GM21515 (cell line): Measurements from ENCODE around the gene FIG4.

Experiments
- ATAC-seq: cut with Tn5 transposase; IDR thresholded peaks from one replicate; pipeline ENCODE4 v1.9.1; 2021; ENCODE audit not compliant: unreplicated experiment

Gene FIG4

DNA sequence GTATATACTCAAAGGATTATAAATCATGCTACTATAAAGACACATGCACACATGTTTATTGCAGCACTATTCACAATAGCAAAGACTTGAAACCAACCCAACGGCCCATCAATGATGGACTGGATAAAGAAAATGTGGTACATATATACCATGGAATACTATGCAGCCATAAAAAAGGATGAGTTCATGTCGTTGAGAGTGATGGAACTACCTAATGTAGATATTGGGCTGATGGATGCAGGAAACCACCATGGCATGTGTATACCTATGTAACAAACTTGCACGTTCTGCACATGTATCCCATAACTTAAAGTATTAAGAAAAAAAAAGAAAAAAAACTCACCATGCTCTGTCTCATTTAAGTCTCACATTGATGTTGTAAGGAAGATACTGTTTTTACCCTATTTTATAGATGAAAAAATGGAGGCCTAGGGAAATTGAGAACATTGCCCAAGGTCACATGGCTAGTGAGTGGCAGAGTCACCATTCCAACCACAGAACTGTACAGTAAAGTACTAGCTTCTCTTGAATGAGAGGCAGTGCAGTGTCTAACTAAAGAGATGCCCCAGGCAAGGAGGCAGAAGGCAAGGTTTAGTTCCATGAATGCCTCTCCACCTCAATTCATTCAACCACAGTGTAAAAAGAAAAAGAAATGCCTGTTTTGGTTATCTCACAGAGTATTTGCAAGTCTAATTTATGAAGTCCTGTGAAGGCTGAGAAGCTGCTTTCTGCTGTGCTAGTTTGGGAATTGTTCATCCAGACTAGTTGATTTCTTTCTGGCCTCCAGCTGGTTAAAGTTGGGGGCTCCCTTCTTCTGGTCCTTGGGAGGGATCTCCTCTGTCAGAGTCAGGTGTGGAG lies 68.2 kb downstream of the FIG4 start:
- ATAC-seq: no peak

DNA sequence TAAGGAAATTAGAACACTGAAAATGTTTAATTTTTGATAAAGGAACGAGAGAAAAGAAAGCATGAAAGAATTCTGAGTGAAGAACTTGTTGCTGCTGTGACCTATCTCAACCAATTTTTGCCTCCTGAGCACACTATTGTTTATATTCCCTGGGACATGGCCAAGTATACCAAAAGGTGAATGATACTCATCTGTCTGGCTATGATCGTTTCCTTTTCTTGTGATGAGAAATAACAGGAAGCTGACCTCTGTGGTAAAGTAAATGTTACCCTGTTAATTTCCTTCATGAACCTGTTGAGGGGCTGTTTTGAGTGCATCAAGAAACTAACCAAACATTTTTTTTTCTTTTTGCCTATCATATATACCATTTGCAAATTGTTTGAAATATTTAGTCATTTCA lies 69.1 kb downstream of the FIG4 start:
- no peak for ATAC-seq

DNA sequence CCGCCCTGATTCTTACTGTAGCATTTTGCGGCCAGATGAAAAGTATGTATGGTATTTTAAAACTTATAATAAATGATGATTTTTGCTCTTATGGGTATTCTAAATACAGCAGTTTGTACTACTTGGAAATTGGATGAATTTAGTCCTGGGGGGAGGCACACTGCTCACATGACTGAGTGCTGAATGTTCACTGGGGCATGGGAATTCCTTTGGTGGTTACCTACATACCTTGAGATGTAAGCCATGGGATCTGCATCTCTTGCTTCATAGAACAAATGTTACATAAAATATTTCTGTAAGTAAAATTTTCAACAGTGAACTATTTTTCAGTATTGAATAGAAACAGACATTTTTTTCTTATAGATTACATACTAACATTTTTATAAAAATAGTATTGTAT lies 71.1 kb downstream of the FIG4 start:
- ATAC-seq: no peak

DNA sequence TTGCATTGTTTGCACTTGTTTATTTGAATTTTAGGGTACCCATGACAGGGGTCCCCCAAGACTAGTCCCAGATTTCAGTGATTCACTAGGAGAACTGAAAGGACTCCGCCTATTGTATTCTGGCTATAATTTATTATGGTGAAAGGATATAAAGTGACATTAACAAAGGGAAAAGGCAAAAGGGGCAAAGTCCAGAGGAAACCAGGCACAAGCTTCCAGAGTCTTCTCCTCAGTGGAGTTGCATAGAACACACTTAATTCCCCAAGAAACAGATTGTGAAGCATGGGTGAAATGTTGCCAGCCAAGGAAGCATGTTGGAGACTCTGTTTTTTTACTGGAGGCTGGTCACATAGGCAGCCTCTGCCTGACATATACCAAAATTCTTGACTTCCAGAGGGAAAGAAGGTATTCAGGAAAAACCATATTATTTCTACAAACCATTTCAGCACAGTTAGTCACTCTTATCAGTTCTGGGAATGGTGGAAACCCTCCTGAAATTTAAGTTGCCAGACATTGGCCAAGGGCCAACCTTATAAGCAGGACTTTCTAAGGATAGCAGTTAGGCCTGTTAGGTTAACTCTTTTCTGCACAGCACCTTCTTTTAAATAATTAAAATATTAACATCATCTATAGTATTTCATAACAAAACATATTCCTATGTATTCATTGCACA lies 71.8 kb downstream of the FIG4 start:
- ATAC-seq: no peak

DNA sequence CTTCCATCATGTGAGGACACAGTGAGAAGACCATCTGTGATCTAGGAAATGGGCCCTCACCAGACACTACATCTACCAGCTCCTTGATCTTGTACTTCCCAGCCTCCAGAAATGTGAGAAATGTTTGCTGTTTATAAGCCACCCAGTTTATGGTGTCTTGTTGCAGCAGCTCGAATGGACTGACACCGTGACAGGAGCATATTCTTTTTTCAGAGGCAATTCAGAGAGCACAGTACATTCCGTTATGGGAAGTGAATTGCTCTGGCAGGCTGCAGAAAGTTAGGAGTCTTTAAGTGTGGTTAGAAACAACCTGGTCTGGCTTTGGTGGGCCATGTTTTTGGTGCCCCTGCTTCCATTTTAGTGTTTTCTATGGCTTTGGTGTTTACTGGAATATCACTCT lies 75.1 kb downstream of the FIG4 start:
- no peak for ATAC-seq

DNA sequence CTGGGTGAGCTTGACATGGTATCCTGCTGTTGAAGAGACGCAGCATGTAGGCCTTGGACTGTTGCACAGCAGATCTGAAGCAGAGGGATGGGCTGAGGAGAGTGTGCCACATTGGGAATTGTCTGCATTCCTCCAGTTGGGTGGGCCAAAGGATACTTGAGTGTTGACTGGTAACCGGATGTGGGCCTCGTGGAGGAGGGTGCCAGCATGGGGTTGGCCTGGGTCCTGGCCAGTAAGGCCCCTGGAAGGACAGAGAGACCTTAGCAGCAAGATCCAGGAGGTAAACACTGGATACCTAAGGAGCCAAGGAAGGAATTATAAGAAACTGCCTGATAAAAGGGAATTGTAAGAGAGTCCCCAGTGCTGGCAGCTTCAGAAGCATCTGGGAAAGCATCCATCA lies 76.9 kb downstream of the FIG4 start:
- no peak for ATAC-seq

DNA sequence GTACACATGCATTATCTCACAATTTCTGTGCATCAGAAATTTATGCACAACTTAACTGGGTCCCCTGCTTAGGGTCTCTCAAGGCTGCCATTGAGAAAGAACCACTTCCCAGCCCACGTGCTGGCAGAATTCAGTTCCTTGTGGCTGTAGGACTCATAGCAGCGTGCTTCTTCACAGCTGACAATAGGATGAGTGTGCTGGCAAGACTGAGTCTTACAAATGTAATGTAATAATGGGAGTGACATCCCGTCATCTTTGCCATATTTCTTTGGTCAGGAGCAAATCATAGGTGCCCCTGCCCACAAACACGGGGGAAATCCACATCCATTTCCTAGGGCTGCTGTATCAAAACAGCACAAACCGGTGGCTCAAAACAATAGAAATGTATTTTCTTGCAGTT lies 77.4 kb downstream of the FIG4 start:
- ATAC-seq: no peak

DNA sequence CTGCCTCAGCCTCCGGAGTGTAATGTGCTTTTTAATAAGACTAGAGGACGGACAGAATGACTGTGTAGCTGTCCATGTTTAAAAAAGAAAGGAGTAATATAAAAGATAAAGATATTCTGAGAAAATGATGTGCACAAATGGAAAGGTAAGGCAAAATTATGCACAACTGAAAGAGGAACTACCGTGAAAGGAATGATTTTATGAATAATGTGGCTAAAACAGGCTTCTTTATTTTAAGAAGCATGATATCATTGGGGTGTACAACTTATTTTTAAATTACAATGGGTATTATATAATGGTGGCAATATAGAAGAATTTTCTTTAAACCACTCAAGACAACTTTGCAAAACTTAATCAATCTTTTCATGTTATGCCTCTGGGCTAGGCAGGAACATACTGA lies 78.1 kb downstream of the FIG4 start:
- no peak for ATAC-seq

DNA sequence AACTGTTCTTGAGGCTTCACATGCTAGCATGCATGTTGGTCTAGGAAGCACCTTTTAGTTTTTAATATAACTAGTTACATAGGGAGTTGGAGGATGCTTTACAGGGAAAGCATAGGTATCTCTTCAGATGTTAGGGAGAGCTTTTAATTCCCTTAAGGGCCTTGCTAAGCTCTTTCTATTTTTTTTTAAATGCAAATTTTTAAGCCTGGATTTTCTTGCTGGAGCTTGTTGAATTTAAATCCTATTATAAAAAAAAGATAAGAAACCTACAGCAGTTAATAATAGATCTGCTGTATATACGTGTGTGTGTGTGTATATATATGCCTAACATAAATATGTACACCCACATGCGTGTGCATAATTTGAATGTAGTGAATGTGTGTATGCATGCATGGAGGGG lies 79.0 kb downstream of the FIG4 start:
- ATAC-seq: no peak

DNA sequence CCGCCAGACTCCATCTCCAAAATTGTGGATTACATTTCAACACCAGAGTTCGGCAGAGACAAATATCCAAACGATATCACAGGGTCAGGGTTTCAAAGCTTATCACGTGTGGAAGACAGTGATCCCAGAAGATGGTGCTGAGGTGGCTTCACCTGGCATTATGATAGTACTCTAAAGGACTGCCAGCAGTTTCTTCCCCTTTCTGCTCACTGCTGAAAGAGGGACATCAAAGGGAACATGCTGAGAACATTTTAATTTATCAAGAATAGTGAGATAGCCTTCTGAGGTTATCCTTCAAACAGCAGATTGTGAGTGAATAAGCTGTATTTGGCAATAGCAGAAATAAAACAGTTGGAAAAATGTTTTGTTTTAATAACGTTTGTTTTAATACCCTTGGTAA lies 79.7 kb downstream of the FIG4 start:
- ATAC-seq: no peak

DNA sequence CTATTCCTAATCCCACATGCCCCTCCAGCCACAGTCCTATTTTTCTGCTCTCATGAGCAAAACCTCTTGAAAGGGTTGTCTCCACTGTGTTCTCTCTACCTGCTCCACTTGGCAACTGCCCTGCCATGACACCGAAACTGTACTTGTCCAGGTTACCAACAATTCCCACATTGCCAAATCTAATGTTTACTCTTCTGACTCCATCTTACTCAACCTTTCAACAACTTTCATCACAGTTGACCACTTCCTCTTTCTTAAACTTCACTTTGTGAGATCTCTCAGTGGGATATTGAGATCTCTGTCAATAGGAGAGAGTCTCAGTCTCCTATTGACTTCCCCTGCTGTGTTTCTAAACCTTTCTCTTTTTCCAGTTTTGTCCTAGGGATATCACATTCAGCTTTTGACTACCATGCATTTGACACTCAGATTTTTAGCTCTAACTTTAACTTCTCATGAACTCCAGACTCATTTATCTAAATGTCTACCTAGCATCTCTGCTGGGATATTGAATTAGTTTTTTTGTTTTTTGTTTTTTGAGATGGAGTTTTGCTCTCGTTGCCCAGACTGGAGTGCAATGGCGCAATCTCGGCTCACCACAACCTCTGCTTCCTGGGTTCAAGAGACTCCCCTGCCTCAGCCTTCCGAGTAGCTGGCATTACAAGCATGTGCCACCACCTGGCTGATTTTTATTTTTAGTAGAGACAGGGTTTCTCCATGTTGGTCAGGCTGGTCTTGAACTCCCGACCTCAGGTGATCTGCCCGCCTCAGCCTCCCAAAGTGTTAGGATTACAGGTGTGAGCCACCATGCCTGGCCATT lies 81.1 kb downstream of the FIG4 start:
- peak; percentile 50 for ATAC-seq

DNA sequence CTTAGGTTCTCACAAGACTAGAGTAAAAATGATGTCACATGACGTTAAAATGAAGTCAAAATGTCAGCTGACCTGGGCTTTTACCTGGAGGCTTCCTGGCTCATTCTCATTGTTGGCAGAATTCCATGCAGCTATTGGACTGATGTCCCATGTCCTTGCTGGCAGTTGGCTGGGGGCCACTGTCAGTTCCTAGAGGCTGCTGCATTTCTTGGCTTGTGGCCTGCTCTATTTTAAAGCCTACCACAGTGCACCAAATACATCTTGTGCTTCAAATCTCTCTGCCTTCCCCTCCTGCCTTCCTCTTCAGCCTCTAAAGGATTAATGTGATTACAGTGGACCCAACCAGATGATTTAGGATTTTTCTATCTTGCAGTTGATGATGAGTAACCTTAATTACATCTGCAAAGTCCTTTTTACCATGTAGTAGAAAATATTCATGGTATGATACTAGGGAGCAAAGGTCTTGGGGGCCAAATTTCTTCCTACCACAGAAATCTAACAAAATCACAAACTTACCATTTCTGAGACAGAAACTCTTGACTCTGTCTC lies 81.9 kb downstream of the FIG4 start:
- ATAC-seq: no peak

DNA sequence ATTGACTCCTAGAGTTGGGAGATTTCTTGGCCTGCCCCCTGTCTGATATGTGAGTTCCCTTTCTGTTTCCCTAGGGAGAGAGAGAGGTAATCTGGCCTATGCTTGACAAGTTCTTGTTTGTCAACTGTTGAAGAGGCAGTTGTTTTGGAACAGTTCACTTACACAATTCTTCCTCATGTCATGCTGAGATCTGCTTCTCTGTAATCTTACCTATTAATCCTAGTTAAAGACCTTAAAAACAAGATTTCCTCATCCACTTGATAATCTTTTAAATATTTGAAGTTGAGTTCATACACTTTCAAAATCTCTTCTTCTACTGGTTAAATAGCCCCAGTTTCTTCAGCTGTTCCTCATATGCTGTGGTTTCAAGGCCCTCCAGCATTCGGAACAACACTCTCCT lies 89.9 kb downstream of the FIG4 start:
- ATAC-seq: no peak

DNA sequence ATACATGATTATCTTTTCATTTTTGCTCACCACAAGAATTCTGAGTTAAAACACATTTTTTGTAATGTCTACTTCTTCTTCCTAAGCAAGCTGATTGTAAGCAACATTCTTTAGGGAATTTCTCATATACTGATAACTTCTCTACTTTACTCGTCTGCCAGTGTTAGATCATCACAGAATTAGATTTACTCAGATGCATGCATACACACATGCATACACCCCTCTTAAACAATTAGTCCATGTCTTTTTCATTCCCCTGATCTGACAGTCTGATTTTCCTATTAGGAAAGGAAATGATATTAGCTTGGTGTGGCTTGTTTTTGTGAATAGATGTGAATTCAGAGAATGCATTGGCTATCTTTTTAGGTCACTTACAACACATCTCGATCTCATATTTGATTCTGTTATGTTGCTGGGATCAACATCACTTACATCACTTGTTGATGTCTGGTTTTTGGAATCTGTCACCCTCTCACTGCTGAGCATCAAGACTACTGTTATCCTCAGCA lies 91.4 kb downstream of the FIG4 start:
- ATAC-seq: no peak

DNA sequence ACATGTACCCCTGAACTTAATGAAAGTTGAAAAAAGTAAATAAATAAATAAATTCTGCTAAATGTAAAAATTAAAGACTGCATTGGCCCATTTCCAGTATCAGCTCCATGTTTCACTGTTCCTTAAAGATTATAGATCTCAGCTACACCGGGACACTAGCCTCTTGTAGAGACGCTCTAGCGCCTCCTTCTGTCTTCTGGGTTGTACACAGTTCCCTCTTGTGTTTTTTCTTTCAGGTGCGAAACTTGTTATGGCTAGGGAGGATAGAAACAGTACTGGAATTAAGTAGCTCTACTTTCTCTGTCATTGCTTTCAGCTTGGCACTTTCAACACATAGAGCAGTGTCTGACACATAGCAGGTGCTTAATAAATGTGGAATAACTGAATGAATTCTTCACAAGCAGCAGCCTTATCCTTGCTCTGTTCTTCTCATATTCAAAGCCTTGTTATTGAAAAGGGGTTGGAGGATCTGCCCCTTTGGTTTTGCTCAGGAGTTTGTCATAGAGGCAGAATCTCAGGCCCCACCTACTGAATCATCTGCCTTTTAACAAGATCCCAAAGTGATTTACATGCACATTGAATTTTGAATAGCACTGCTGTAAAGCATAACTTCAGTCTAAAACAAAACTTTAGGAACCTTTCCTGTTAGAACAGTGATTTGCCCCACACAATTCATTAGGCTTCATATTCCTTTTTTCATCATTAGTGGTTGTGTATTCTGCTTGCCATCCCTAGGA lies 92.3 kb downstream of the FIG4 start:
- no peak for ATAC-seq

DNA sequence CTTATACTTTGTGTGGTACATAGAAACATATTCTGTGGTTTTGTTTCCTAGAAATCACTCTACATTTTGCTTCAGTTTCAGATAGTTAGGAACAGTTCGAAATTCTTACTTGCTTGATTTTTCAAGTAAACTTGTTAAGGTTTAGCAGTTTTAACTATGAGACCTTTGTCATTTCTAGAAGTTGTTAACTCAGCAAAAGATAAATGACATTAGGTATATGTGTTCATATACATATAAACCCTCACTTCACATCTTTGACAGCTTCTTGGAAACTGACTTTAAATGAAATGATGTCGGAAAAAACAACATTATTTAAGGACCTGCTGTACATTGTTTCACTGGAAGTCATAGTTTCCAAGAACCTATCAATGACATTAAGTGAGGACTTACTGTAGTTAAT lies 96.2 kb downstream of the FIG4 start:
- ATAC-seq: no peak

DNA sequence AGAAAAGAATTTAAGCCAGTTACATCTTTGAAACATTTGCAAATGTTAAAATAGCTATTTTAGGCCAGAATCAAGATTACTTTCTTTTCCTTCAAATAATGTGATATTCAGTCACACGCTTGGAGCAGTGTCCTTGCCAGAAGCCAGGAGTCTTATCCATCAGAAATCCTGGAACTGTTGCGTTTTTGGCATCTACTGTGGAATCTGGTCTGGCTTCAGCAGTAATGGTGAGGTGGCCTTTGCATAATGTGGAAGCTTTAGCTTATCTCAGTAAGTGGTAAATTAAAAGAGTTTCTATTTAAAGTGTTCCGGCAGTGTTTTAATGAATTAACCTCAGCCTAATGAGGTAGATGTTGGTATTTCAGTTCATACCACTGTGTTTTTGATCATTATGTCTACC lies 97.6 kb downstream of the FIG4 start:
- ATAC-seq: no peak

DNA sequence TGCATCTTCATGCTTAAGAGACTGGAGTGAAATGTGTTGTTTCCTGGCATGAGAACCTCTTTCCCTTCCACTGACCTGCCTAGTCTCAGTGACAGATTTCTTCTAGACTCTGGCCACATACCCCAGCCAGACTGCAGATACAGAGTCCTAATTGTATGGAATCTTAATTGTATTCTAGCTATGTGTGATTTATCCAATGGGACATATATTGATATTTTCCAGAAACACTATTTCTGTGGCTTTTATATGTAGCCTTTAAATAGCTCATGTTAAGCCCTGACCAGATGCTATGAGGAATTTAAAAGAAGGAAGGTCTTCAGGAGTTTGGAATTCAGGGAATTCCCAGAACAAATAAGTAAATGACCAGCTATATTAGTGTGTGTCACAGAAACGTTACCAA lies 99.0 kb downstream of the FIG4 start:
- no peak for ATAC-seq

DNA sequence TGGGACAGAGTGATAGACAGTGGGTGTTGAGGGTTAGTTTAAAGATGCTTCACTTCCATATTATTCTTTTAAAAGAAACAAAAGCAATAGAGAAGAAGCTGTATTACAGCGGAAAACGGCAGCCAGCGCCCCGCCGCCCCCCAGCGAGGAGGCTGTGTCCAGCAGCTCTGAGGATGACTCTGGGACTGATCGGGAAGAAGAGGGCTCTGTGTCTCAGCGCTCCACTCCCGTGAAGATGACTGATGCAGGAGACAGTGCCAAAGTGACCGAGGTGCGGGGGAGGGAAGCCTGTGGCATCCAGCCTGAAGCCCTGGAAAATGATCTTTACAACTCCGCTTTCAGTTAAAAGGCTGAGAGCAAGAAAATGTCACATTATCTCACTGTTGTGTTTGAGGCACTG lies 100.2 kb downstream of the FIG4 start:
- no peak for ATAC-seq

DNA sequence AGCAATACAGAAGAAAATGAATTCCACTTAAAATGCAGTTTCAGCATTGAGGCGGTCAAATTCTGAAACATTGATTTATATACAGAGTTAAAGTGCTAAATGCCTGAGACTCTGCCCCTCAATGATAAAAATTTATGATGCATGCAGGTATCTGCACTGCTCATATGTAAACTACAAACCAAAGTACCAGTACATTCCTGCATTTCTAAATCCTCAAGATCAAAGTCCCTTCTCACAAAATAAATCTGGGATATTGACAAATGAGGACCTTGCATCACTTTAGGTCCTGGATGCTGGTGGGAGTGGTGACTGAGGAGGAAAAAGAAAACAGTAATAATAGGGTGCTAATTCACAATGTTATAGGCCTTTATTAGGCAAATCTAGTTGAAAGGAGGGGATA lies 101.9 kb downstream of the FIG4 start:
- ATAC-seq: no peak

DNA sequence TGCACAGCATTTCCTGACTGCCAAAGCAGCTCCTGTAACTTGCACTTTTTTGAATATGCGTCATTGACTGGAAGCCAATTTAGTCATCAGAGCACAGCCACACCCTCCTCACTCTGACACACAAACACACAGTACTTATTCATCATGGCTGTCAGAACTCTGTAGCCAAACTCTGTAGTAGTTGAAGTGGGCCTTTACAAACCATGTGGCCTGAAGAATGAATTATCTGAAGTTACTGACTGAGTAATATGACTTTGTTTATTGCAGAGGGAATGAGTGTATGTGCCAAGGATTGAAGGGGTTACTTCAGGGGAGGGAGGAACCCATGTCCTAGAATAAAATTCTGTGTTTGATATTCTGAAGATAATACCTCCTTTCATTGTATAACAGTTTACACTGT lies 102.7 kb downstream of the FIG4 start:
- ATAC-seq: no peak
